Natural killer cell (primary cell): ENCODE results near the gene C1orf198. TPM values are rescaled to one million over a fixed set of nuclear protein-coding genes. Genes with fewer than 3 reads are reported as not detected.

Experiments used
- ATAC-seq, 3 donors: fragments of 150-1000 bp in 2 of 3; fragments of 200-7000 bp in 1 of 3; cut with Tn5 transposase; 1 replicate in 1 of 3; 2 replicates in 2 of 3; pipeline ENCODE4 v1.10.0; 2021; ENCODE audit warnings: mild to moderate bottlenecking in 2 of 3, moderate library complexity in 2 of 3
- DNase-seq, 2 donors: peaks; one replicate each; pipeline versions ENCODE4 v3.0.0 to v3.0.0-alpha.2; 2013 to 2021; ENCODE audit warnings: mixed read lengths in 1 of 2
- H3K27ac ChIP-seq: one replicate; pipeline ENCODE4 v1.5.1; 2013; ENCODE audit warnings: mild to moderate bottlenecking, low read length
- H3K27me3 ChIP-seq: one replicate; pipeline ENCODE4 v1.6.1; 2013; ENCODE audit warnings: low read length; ENCODE audit not compliant: control insufficient read depth, insufficient read depth
- H3K36me3 ChIP-seq: one replicate; pipeline ENCODE4 v1.6.1; 2013; ENCODE audit warnings: low read length; ENCODE audit not compliant: control insufficient read depth, insufficient read depth
- H3K4me1 ChIP-seq: one replicate; pipeline ENCODE4 v1.6.1; 2013; ENCODE audit warnings: low read length; ENCODE audit not compliant: control insufficient read depth, insufficient read depth
- H3K4me3 ChIP-seq: one replicate; pipeline ENCODE4 v1.5.1; 2013; ENCODE audit warnings: low read length
- H3K9me3 ChIP-seq: one replicate; pipeline ENCODE4 v1.6.1; 2013; ENCODE audit warnings: low read length; ENCODE audit not compliant: control insufficient read depth, insufficient read depth
- H3K27ac Mint-ChIP-seq, 2 donors: one replicate each; pipeline ENCODE4 v1.8.0; 2022; ENCODE audit warnings: mild to moderate bottlenecking in 2 of 2, mixed read lengths in 2 of 2, moderate library complexity in 1 of 2
- H3K27me3 Mint-ChIP-seq, 2 donors: one replicate each; pipeline ENCODE4 v1.8.0; 2022; ENCODE audit warnings: low read depth in 2 of 2, mixed read lengths in 2 of 2
- H3K36me3 Mint-ChIP-seq: one replicate; pipeline ENCODE4 v1.8.0; 2022; ENCODE audit warnings: mixed read lengths
- H3K4me1 Mint-ChIP-seq, 2 donors: one replicate each; pipeline ENCODE4 v1.8.0; 2022; ENCODE audit warnings: mixed read lengths in 2 of 2
- H3K4me3 Mint-ChIP-seq: one replicate; pipeline ENCODE4 v1.8.0; 2022; ENCODE audit warnings: mild to moderate bottlenecking, moderate library complexity, mixed read lengths
- H3K9me3 Mint-ChIP-seq, 2 donors: one replicate each; pipeline ENCODE4 v1.8.0; 2022; ENCODE audit warnings: mixed read lengths in 2 of 2
- WGBS: methylation state at CpG from one replicate; pipeline ENCODE4 v1.1.7; 2013; ENCODE audit warnings: missing lambda C conversion rate; ENCODE audit not compliant: insufficient coverage; 5-methylcytosine and 5-hydroxymethylcytosine counted together
- intact Hi-C: fragments of 100-400 bp; cut with micrococcal nuclease; formaldehyde crosslinking; loops from one replicate; pipeline ENCODE4 v1.14.2; 2022
- total RNA-seq, 4 donors: library from RNA; stranded (reverse); fragments of 120-200 nt in 1 of 4; gene quantifications; one replicate each; pipeline versions ENCODE4 v1.2.3 to v1.2.4, GENCODE V29; 2013 to 2022
- TF ChIP-seq, protein P1 (sequence below): fragments of 200-600 bp; IDR thresholded peaks from one replicate; pipeline ENCODE4 v1.8.0; 2022; ENCODE audit warnings: antibody characterized with exemption

The C1orf198 gene
- total RNA-seq, 3 donors from 2014 or later (not counting 1 experiment from before 2014, with no cell fraction given), result 2.4 to 3.2 (median 3.1) TPM

DNA sequence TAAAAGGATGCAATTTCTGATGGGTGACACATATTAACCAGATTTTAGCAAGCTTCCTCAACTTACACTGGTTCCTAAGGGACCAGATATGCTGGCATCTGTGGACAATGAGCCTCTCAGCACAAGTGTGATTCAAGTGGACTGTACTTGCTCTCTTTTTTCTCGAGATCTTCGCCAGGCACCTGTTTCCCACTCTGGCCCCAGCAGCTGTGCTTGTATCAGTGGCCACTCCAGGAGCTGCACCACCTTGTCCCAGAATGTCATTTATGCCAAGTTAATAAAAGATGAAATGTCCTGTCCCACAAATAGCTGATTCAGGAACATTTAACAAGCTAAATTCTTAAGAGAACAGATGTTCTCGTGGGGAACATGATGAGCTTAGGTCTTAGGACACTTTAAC, 14.6 kb downstream of the C1orf198 start:
- TF ChIP-seq, protein P1, sequence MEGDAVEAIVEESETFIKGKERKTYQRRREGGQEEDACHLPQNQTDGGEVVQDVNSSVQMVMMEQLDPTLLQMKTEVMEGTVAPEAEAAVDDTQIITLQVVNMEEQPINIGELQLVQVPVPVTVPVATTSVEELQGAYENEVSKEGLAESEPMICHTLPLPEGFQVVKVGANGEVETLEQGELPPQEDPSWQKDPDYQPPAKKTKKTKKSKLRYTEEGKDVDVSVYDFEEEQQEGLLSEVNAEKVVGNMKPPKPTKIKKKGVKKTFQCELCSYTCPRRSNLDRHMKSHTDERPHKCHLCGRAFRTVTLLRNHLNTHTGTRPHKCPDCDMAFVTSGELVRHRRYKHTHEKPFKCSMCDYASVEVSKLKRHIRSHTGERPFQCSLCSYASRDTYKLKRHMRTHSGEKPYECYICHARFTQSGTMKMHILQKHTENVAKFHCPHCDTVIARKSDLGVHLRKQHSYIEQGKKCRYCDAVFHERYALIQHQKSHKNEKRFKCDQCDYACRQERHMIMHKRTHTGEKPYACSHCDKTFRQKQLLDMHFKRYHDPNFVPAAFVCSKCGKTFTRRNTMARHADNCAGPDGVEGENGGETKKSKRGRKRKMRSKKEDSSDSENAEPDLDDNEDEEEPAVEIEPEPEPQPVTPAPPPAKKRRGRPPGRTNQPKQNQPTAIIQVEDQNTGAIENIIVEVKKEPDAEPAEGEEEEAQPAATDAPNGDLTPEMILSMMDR, result no peak
- Histone ChIP-seq H3K4me1 (no peaks in the 10 kb centered on the region), H3K27ac (no peak overlapping the region), H3K4me3 (no peak overlapping the region), H3K9me3 (no peaks in the 10 kb centered on the region), H3K27me3 (no peaks in the 10 kb centered on the region), H3K36me3 (no peaks in the 10 kb centered on the region)
- no peak overlapping the region for H3K27ac Mint-ChIP-seq
- no peaks in the 10 kb centered on the region for H3K36me3 Mint-ChIP-seq
- H3K4me1 Mint-ChIP-seq, result no peaks in the 10 kb centered on the region
- no peaks in the 10 kb centered on the region for H3K27me3 Mint-ChIP-seq
- no peak for ATAC-seq
- no peak overlapping the region for H3K4me3 Mint-ChIP-seq
- 91% methylated on average over 3 of the region's 3 CpGs for WGBS
- intact Hi-C loops, result no loop called here
- no peaks in the 10 kb centered on the region for H3K9me3 Mint-ChIP-seq
- DNase-seq, result no peak

DNA sequence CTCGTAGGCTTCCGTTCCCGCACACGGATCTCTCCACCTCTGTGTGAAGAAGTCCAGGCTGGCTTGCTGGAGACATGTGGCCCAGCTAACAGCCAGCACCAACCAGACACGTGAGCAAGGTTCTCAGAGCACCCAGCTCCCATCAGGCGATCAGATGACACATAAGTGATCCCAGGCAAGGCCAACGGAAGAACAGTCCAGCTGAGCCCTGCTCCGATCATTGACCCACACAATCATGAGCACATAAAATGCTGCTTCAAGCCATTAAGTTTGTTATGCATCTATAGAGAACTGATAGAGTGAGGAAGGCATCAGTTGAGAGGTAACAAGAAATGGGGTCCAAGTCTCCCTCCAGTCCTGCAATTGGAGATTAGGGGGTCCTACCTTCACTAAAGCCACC, 15.4 kb downstream of the C1orf198 start:
- H3K4me1 ChIP-seq, result no peaks in the 10 kb centered on the region
- no peak overlapping the region for H3K27ac Mint-ChIP-seq
- H3K4me1 Mint-ChIP-seq, result no peaks in the 10 kb centered on the region
- ATAC-seq (no peak), DNase-seq (no peak)
- H3K36me3 ChIP-seq, result no peaks in the 10 kb centered on the region
- no peaks in the 10 kb centered on the region for H3K27me3 Mint-ChIP-seq
- intact Hi-C loops, result no loop called here
- no peak overlapping the region for H3K4me3 Mint-ChIP-seq
- no peak overlapping the region for H3K27ac ChIP-seq
- no peaks in the 10 kb centered on the region for H3K27me3 ChIP-seq
- H3K4me3 ChIP-seq, result no peak overlapping the region
- TF ChIP-seq, protein P1, result no peak
- no peaks in the 10 kb centered on the region for H3K9me3 Mint-ChIP-seq
- no peaks in the 10 kb centered on the region for H3K9me3 ChIP-seq
- 98% methylated on average over 8 of the region's 8 CpGs for WGBS
- H3K36me3 Mint-ChIP-seq, result no peaks in the 10 kb centered on the region

DNA sequence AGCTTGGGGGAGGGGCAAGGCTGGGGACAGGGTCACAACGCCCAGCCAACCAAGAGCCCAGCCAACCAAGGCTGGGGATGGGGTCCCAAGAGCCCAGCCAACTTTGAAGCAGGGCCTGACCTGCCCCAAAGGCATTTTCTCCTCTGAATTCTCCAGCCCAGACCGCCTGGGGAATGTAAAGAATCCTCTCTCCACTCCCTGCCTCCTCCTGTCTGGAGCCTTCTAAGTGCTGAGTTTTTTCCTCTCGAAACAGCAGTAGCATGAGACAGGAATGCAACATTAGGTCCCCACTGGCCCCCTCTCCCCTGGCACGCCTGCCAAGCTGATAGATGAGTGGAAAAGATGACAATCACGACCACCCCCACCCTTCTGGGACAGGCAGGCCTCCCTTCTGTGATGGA, 17.0 kb downstream of the C1orf198 start:
- intact Hi-C loops, result no loop called here
- Mint-ChIP-seq H3K27me3 (no peaks in the 10 kb centered on the region), H3K27ac (no peak overlapping the region), H3K4me3 (no peak overlapping the region), H3K36me3 (no peaks in the 10 kb centered on the region), H3K9me3 (no peaks in the 10 kb centered on the region), H3K4me1 (no peaks in the 10 kb centered on the region)
- WGBS, result 84% methylated on average over 4 of the region's 5 CpGs
- Histone ChIP-seq H3K27ac (no peak overlapping the region), H3K36me3 (no peaks in the 10 kb centered on the region), H3K4me3 (no peak overlapping the region), H3K4me1 (no peaks in the 10 kb centered on the region), H3K27me3 (no peaks in the 10 kb centered on the region), H3K9me3 (no peaks in the 10 kb centered on the region)
- ATAC-seq, result no peak
- no peak for DNase-seq
- TF ChIP-seq, protein P1, result no peak

DNA sequence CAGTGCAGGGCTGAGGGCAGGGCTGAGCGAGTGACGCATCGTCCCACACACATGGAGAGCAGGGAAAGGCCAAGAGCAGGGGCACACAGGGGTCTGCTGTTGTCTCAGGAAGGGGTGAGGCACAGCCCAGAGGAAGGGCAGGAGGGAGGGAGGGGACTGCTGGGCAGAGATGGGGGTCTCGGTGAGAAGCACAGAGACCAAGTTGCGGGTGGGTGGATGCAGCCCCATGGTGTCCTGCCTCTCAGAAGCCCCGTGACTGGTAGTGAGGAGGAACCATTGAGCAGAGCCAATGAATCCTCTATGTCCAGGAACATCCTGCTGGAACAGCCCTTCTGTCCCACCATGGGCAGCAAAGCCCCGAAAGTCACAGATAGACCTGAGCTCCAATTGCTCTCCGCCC, 17.8 kb downstream of the C1orf198 start:
- 92% methylated on average over 8 of the region's 8 CpGs for whole genome bisulfite sequencing
- Histone ChIP-seq H3K36me3 (no peaks in the 10 kb centered on the region), H3K27me3 (no peaks in the 10 kb centered on the region), H3K27ac (no peak overlapping the region), H3K4me3 (no peak overlapping the region), H3K9me3 (no peaks in the 10 kb centered on the region), H3K4me1 (no peaks in the 10 kb centered on the region)
- intact Hi-C loops, result no loop called here
- Mint-ChIP-seq H3K9me3 (no peaks in the 10 kb centered on the region), H3K36me3 (no peaks in the 10 kb centered on the region), H3K27ac (no peak overlapping the region), H3K27me3 (no peaks in the 10 kb centered on the region), H3K4me1 (no peaks in the 10 kb centered on the region), H3K4me3 (no peak overlapping the region)
- TF ChIP-seq, protein P1, result no peak
- no peak for DNase-seq
- no peak for ATAC-seq
